Measurements from ENCODE around the gene FGB. TPM values are rescaled to one million over a fixed set of nuclear protein-coding genes. Genes with fewer than 3 reads are reported as not detected.

The FGB gene
- 12.6 to 21.1 TPM (median 18.6 TPM) in 5 replicates for total RNA-seq (2022; extraction: Qiagen RNA extraction; ENCODE audit: low read depth)

DNA sequence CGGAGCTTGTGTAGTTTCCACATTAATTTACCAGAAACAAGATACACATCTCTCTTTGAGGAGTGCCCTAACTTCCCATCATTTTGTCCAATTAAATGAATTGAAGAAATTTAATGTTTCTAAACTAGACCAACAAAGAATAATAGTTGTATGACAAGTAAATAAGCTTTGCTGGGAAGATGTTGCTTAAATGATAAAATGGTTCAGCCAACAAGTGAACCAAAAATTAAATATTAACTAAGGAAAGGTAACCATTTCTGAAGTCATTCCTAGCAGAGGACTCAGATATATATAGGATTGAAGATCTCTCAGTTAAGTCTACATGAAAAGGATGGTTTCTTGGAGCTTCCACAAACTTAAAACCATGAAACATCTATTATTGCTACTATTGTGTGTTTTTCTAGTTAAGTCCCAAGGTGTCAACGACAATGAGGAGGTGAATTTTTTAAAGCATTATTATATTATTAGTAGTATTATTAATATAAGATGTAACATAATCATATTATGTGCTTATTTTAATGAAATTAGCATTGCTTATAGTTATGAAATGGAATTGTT lies at the start of gene FGB:
TSS of gene FGB (plus strand) at position 315 of the 558 bp plus-strand sequence. CDS start at position 323, 8 bp downstream.

DNA sequence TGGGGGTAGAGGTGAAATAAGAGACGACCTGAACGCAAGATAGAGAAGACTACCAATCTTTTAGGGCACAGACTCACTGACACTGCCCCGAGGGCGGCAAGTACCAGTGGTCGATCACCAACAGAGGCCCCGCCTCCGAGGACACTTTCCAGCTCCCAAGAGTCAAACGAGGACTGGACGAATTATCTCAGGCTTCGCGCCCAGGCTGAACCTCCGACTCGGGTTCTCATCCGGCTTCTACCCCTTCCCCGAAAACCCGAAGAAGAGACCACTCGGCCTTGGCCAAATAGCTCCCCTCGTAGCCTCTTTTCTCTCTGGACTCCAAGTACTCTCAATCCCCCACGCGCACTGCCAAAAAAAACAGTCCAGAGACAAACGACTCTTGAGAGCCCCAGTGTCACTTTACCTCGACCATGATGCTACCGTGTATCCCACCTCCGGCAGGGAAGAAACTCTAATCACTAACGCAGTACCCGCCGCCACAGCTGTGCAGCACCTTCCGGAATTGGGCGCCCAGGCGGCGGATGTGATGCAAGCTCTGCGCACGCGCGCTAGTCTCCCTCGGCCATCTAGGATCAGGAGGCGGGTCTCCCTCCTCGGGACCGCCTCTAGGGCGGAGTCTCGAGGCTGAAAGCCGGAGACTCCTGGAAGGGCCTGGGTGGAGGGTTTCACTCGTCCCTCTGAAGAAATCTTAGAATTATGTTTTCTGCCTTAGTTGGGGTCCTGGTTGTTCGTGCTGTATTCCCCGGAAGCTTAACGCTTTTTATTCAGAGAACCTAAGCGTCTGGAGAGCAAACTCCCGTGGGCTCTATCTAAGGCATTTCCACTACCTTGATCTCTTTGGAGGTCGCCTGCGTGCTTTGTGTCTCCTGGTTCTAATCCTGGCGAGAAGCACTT lies 12.7 kb upstream of the FGB start, which contains the start of gene PLRG1:
TSS of gene PLRG1 (minus strand) at position 507 of the 897 bp plus-strand sequence. CDS start at position 415, 92 bp downstream.

DNA sequence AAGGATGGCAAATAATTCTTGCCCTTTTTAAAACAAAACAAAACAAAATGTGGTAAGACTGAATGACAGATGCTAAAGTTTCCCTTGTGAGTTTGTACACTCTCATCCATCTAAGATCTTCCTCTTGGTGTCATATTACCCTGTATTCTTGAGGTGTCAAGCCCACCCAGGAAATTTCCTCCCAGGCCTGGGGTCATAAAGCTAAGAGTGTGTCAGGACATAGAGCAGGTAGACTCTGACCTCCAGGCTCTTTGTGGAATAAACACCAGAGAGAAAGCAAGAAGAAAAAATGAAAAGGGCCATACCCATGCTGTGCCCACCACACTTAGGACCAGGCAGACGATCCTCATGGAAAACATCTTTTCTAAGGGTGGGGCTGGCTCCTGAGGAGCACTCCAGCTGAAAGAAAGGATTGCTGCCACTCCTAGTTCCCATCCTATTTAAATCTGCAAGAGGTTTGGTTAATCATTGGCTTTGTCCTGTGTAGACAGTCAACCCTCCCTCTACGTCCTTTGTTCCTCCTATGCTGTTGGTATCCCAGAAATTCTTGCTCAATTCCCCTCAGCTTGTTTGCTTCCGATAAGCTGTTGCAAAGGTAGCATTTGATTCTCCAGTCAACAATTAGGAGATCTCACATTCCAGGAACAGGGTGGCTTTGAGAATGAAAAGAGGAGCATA lies 27.7 kb downstream of the FGB start, which contains the start of gene FGA:
TSS of gene FGA (minus strand) at position 414 of the 678 bp plus-strand sequence. CDS start at position 359, 55 bp downstream.

DNA sequence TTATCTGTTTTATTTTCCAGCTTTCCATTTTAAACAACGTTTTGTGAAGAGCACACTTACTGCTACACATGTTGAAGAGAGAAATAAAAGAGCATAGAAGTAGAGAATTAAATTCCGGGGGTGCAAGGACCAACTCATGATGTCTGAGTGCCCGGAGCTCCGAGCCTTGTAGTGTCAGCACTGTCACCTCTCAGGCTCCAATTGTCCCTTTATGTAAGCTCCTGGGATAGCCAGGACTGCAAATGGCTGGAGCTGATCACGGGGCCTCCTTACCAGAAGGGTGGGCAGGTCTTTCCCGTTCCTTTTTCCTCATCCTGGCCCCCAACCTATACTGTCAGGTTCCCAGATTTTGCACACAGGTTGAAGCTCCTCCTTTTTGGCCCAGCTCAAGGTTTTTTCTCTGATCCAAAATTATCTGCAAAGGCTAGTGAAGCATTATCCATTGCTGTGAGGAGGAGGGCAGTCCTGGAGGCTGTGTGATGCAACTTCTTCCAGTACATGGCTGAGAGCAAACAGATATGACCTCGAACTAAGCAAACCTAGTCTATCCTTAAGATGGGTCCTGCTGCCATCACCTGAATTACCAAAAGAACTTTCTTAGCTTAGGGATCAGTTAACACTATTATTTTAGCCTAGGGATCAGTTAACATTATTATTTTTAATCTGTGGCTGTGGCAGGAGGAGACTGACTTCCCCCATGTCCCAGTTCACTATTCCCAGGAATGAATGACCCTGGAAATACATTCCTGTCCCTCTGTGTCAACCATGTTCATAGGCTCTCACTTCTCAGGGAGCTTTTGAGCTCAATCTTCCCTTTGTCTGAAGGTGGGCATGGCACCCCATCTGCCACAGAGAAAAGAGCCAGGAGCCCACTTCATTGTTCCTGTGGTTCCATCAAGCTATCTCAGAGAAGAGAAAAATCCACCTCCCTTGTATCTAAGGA lies 49.9 kb downstream of the FGB start, which contains the start of gene FGG:
TSS of gene FGG (minus strand) at position 185 of the 943 bp plus-strand sequence. CDS start at position 138, 47 bp downstream.

Other genes with a start within 250 kb of the FGB start
- gene DCHS2, start 71.2 kb upstream of the FGB start, total RNA-seq (2022; extraction: Qiagen RNA extraction; ENCODE audit: low read depth) = 0.04 TPM in 1 of 5 replicates, not detected in the others
- 52.5 to 60.5 TPM (median 56.3 TPM) in 5 replicates for gene PLRG1, start 12.6 kb upstream of the FGB start, total RNA-seq (2022; extraction: Qiagen RNA extraction; ENCODE audit: low read depth)
- gene FGA, start 27.7 kb downstream of the FGB start, total RNA-seq (2022; extraction: Qiagen RNA extraction; ENCODE audit: low read depth) = 13.3 to 17.3 TPM (median 14.4 TPM) in 5 replicates
- gene FGG, start 49.6 kb downstream of the FGB start, total RNA-seq (2022; extraction: Qiagen RNA extraction; ENCODE audit: low read depth) = 5.1 to 8.0 TPM (median 5.5 TPM) in 5 replicates
- gene LRAT, start 181.0 kb downstream of the FGB start, total RNA-seq (2022; extraction: Qiagen RNA extraction; ENCODE audit: low read depth) = 0.11 TPM in 1 of 5 replicates, not detected in the others
- not detected in 5 replicates for gene RBM46, start 218.3 kb downstream of the FGB start, total RNA-seq (2022; extraction: Qiagen RNA extraction; ENCODE audit: low read depth)